HG03139 (cell line): Measurements from ENCODE around the gene MDH1.
"Not testable (repeated sequence)": the region's sequence is repeated elsewhere in the genome, so short reads cannot be mapped to it uniquely, and the experiment has no call there.

Experiments
- ATAC-seq: cut with Tn5 transposase; IDR thresholded peaks from one replicate; pipeline ENCODE4 v1.9.1; 2021; ENCODE audit not compliant: unreplicated experiment

Gene MDH1

DNA sequence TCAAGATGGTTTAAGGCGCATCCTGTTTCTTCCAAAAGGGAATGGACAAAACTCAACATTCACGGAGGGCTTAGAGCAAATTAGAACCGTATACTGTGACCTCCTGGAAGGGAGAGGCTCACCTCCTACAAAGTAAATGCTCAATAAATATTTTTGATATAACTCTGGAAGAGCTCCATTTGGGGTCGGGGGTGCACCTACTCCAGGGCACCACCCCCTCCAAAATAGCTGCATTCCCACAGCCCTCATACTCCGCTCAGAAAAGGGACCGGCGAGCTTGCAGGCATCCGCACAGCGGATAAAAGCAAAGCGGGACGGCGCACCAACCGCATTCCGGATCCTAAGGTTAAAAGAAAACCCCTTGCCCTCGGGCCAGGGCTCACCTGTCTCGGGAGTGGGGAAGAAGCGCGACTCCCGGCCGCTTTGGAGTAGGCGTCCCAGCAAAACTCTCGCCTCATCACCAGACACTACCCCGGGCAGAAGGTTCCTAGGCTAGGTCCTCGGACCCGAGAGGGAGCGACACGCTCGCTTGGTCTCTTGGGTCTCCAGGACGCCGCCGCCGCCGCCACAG, 864 bp upstream of the MDH1 start:
- no peak for ATAC-seq

DNA sequence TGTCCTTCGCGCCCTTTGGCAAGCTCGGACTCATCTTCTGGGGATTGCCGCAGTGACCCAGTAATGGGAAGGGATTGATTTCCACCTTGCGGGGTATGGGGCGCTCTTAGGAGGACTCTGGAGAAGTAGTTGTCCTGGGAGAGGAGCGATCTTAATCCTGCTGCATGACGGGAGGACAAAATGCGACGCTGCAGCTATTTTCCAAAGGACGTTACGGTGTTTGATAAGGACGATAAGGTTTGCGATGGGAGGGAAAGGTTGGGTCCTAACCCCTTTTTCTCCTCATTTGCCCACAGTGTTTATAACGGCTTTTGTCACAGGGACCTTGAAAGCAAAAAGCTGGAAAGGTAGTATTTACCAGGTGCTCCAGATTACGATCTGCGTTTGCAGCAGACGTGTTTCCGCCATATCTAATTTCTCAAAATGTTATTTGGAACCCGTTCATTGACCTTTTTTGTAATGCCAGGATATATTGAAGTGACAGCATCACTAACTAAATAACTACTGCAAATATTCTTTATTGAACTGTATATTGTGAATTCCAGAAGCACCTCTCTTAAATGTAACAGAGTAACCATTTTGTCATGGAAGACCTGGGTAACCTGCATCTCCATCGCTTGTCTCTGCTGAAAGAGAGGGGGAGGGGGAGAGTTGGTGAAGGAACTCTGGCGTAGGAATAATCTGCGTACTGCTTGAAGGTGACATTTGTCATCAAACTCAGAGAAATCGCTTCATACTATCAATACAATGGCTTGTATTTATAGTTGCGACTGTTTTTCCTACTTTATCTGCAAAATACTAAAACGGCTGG, 590 bp downstream of the MDH1 start:
- ATAC-seq = no peak

DNA sequence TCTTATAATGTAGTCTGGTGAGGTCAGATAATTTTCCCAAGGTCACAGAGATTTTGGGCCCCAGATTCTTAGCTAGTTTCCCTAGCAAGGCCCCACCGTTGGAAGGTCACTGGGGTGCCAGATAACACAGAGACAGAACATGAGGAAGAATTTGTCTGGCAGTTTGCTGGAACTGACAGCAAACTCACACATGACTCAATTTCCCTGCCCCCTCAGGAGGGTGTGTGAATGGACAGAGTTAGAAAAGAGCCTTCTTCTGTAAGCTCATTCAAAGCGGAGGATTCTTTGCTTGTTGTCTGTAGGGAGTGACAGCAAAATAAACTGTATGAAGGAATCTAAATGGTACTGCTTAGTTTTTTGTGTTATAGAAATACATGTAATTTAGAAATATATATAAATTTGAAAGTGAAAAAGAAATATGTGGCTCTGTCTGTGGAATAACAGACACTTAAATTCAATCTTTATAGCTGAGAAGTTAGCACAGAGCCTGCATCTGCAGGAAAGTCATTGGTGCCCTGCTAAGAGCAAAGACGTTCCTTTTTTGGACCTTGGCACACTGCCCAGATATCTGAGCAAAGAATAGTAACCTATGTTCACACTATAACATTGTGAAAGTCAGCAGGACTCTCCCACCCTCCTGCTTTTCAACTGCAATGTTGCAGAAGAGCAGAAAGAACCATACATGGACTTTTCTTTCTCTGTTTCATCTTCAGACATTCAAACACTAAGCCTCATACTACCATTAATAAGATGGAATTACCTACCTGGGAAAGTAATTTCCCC, 2.1 kb downstream of the MDH1 start:
- ATAC-seq = no peak

DNA sequence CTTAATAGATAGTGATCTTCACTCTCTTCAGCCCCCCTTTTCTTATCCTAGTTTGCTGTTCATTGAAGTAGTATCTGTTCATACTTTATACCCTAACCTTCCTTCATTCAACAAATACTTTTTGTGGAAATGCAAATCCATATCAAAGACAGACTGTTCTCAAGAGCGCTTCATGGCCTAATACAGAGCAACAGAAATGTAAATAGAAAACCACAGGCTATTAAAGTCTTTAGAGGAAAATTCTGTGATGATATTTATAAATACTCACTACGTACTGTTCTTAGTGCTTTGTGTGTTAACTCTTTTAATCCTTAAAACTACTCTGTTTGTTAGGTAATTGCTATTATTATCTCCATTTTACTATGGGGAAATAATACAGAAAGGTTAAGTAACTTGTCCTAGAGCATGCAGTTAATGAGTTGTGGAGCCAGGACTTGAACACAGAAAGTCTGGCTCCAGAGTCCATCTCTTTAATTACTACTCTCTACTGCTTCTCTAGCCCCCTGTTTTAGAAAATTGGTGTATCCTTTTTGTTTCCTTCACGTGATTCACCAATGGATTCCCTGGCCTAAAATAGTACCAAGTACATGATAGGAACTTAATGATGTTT, 2.9 kb downstream of the MDH1 start:
- ATAC-seq = no peak

DNA sequence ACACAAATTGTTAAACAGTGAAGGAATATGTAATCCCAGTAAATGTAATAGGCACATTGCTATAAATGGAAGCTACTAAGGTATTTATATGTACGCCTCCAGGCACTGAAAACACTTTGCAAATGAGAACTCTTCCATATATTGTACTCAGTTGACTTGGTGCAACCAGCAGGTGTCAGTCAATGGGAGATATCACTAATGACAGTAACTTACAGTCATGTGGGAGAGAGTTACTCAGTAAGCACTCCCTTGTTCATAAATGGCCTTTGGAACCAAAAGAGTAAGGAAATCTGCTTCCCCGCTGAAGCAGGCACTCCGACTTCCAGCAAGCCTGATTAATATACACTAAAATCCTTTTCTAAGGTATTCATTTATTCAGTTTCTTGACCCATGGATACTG, 5.9 kb downstream of the MDH1 start:
- no peak for ATAC-seq

DNA sequence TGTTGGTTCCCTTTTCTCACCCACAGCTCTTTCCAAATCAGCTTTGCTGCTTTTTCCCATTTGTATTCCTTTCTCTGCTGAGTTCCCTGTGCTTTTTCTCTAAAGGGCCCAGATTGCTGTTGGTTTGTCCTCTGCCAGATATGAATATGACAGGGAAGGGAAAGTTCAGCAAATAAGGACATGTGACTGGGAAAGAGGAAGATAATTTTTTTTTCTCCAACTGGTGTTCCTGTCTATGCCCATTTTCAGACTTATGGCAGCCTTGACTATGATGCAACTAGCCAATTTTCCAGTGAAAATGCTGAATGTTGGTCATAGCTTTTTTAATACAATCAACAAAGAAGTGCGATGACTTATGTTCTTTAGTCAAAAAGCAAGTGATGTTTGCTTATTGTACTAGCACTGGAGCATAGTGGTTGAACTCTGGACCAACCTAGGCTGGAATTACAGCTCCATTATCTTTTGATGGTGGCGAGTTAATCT, 7.7 kb downstream of the MDH1 start:
- ATAC-seq = no peak

DNA sequence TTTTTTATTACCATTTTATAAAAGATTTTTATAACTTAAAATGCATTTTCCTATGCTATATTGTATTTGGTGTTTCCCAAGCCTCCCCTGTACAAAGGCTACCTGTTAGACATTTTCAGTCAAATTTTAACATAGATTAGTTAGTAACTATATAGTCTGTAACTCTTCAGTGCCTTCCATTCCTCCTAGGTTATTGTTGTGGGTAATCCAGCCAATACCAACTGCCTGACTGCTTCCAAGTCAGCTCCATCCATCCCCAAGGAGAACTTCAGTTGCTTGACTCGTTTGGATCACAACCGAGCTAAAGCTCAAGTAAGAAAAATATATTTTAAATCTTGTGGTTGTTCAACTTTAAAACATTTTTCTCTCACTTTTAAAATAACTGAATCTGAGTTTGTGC, 10.2 kb downstream of the MDH1 start:
- no peak for ATAC-seq

DNA sequence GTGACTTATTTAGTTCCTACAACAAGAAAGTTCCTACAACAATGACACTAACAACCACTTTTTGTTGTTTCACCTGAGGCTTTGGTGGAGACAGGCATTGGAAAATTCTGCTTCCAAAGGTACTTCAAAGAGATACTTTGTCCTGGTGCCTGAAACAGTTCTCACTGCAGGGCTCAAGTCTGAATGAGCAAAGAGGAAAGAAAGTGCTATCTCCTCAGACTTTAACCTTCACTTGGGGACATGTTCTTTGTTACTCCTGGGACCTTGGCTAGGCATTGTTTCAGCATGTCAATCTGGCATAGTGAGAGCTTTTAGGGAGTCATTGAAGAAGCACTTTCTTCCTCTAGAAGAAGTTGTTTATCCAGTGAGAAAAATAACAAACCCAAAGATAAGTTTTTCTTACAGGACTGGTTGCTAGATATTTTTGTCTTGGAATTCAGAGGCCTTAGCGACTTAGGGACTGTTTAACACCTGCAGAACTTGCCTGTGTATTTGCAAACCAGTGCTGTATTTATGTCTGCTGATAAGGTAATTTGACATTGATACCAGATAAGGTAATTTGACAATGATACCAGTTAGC, 12.2 kb downstream of the MDH1 start:
- no peak for ATAC-seq

DNA sequence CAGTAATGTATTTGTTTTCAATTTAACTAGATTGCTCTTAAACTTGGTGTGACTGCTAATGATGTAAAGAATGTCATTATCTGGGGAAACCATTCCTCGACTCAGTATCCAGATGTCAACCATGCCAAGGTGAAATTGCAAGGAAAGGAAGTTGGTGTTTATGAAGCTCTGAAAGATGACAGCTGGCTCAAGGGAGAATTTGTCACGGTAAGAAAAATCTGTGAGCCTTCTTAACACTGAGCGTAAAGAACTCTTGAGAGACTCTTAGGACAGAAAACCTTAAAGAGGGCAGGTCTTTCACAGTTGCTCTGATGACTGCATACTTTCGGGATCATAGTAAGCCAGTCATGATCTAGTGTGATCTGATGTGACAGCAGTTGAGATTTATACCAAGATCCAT, 15.9 kb downstream of the MDH1 start:
- ATAC-seq = no peak

DNA sequence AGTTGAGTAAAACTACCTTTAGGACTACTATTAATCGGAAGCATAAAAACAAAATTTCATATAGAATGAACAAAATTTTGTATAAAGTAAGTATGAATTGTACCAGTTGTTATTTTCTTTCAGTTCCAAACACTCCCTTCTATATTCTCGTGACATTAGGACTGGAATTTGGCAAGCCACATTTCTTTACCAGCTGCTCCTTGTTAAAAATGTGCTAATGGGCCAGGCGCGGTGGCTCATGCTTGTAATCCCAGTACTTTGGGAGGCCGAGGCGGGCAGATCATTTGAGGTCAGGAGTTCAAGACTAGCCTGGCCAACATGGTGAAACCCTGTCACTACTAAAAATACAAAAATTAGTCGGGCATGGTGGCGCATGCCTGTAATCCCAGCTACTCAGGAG, 20.1 kb downstream of the MDH1 start:
- ATAC-seq = not testable (repeated sequence)

DNA sequence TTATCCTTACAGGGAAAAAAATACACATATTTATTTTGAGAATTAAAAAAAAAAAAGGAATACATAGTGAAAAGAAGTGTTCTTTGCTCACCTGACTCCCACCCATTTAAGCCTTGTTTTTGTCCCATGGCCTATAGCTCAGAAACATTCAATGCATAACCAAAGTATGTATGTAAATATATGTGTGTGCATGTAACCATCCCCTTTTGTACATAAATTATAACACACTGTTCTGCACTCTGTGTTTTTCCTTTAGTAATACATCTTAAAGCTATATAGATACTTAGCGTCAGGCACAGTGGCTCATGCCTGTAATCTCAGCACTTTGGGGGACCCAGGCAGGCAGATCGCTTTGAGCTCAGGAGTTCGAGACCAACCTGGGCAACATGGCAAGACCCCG, 21.8 kb downstream of the MDH1 start:
- no peak for ATAC-seq

DNA sequence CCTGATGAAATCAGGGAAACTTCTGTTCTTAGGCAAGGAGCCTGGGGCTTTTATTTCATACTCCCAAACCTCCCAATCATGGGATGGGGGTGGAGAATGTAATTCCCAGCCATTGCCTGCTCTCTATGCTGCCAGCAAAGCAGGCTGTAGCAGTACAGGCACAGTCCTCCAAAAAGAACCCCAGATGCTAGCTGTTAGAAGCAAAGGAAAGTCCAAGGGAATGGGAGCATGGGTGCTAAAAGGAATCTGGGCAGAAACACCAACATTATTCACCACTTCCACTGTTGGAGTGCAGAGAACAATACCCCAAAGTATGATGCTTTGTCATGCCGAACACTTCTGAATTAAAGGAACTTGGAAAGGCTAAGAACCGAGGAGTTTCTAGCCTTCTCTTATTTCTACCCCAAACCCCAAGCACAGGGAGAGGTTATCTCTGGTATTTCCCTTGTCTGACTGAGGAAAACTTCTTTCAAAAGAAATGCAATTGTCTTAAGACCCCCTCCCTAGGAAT, 24.7 kb downstream of the MDH1 start:
- ATAC-seq = no peak

DNA sequence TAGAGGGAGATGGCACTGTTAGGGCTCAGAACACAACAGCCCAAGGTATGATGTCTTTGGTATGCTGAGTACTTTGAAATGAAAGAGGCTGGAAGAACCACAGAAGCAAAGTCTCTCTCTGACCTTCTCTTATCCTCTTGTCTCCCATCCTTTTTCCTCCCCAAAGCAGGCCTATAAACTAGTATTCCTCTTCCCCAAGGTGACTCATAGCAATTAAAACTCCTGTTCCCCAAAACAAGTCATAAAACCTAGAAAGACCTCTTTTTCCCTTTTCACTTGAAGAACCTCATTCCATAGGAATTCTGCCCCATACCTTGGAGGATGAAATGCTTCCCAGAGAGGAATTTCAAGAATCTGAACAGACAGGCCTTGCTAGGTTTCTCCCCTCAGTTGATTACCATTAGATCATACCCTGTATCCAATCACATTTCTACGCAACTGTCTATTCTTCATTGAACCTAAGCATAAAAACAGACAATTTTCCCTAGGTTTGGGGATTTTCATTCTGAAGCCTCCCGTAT, 25.7 kb downstream of the MDH1 start:
- ATAC-seq = no peak

DNA sequence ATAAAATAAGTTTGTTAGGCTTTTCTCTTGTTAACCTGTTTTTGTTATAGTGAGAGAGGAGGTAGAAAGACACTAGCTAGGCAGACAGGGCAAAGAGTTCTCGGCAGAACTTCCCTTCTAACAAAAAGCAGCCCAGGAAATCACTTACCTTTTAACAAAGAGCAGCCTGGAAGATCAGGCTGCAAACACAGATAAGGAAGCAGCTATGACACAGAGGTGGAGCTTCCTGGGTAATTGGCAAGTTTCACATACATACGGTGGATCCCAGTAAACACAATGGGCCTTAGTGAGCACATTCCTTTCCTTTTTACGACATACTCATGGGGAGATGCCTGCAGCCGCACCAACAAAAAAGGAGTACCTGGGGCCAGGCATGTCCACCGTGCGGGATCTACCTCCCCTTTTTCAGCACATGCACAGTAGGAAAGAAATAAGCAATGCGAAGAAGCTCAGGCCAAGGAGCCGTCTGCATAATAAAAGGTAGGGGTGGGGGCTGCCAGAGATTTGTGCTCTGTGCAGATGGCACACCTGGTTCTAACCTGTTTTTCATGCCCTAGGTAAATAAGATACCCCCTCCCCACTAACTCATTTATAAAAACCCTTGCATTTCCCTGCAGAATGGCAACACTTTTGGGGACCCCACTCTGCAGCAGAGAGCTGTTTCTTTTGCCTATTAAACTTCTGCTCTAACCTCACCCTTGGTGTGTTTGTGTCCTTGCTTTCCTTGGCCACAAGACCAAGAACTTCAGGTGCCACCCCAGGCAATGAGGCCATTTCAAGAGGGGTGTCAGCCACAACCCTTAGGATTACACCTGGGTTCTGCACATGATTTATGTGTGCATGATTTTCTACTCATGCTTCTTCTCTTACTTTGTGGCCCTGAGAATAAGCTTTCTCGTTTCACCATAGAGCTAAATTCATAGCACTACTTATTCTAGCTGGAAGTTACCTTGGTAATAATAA, 26.5 kb downstream of the MDH1 start:
- ATAC-seq = no peak

DNA sequence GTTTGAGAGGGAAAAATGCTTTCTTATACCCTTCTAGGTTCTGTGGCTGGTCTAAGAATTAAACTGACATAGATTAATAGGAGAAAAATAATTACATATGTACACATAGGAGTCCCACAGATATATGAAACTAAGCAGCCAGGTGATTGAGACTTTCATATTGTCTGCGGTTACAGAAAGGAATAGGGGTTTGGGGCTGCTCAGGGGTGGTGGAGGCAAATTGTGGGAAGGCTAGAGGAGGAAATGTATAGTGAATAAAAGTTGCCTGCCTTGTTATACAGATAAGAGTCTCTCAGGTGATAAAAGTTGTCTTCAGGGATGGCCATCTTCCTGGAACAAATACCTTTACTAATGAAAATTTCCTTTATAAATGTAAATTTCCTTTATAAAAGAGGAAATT, 28.6 kb downstream of the MDH1 start:
- no peak for ATAC-seq

DNA sequence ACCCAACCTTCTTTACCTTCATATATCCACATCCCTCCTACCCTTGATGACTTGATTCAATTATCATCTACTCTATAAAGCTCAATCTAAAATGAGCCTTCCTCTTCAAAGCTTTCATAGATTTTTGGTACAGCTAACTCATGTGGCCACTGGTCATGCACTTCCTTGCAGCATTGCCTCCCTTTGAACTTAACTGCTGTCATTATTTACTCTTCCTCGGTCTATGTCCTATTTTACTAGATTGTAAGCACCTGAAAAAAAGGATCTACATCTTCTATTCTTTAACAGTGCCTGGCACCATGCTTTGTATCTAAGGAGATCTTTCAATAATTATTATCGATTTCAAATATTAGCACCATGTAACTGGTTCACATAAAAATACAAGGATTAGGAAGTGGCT, 30.6 kb downstream of the MDH1 start:
- ATAC-seq = no peak

DNA sequence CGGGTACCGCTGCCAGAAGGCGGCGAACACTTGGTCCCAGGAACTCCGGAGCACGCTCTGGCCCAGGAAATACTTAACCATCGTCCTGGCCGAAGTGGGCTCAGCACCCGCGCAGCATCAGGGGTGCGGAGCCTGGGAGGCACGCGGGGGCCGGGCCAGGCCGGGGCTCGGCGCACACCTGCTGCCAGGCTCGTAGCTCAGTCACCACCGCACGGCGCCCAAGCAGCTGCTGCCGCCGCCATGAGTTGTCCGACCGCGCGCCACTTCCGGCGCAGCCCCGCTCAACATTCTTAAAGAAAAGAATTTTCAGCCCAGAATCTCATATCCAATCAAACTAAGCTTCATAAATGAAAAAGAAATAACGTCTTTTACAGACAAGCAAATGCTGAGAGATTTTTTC, 34.0 kb downstream of the MDH1 start:
- no peak for ATAC-seq

DNA sequence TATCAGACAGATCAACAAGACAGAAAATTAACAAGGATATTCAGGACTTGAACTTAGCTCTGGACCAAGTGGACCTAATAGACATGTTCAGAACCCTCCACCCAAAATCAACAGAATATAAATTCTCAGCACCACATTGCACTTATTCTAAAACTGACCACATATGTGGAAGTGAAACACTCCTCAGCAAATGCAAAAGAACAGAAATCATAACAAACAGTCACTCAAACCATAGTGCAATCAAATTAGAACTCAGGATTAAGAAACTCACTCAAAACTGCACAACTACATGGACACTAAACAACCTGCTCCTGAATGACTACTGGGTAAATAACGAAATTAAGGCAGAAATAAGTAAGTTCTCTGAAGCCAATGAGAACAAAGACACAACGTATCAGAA, 35.0 kb downstream of the MDH1 start:
- ATAC-seq = not testable (repeated sequence)

DNA sequence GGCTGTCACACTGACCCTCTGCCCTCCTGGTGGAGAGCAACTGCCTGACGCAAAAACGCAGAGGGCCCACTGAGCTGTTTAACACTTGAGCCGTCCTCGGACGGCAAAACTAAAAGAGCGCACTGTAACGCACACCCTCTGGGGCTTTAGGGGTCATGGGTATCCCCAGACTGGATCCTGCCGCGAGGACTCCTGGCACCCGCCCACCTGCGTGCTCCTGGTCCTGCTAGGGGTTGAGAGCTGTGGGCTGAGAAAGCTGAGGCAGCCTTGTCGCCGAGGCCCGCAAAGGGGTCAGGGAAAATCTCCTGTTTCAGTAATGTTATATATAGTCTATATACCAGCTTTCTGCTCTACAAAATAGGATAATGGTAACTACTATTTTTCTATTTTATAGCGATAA, 39.1 kb downstream of the MDH1 start:
- no peak for ATAC-seq
